A549 (cell line): ENCODE results near the gene ADAMTS12.
A peak's percentile ranks its signal among the peaks of the same experiment; 100 is the strongest.

Experiments used
- CHD2 ChIP-seq: fragments of 150-350 bp; IDR thresholded peaks from 2 replicates; pipeline ENCODE4 v1.6.1; 2014; ENCODE audit warnings: low read length; ENCODE audit not compliant: partially characterized antibody
- CTCF ChIP-seq: fragments of >200 bp; sonication (Bioruptor Twin); formaldehyde crosslinking; IDR thresholded peaks from 3 replicates; pipeline ENCODE4 v1.5.1; 2016
- EP300 ChIP-seq, 2 experiments: fragments of >200 bp; sonication (Bioruptor Twin); formaldehyde crosslinking; IDR thresholded peaks; 2 replicates in 1 of 2; 3 replicates in 1 of 2; pipeline ENCODE4 v1.6.1; 2016 to 2017
- MAFK ChIP-seq: fragments of 450-650 bp; IDR thresholded peaks from 2 replicates; pipeline ENCODE4 v1.6.1; 2014; ENCODE audit not compliant: partially characterized antibody
- MAX ChIP-seq: IDR thresholded peaks from 2 replicates; pipeline ENCODE4 v1.6.1; 2012
- PHF8 ChIP-seq: fragments of 200-600 bp; sonication (generic); IDR thresholded peaks from 2 replicates; pipeline ENCODE4 v1.6.1; 2016; ENCODE audit warnings: low read depth, mild to moderate bottlenecking, antibody characterized with exemption, moderate library complexity, borderline replicate concordance
- POLR2A ChIP-seq: IDR thresholded peaks from 2 replicates; pipeline ENCODE4 v1.6.1; 2012; ENCODE audit warnings: mild to moderate bottlenecking, low read length
- RAD21 ChIP-seq, 2 experiments: fragments of >200 bp in 1 of 2; sonication (Bioruptor Twin) in 1 of 2; formaldehyde crosslinking in 1 of 2; IDR thresholded peaks in 1 of 2; conservative IDR thresholded peaks in 1 of 2; 2 replicates in 1 of 2; 3 replicates in 1 of 2; pipeline ENCODE4 v1.6.1; 2012 to 2018; ENCODE audit warnings: inconsistent platforms in 1 of 2
- RARB ChIP-seq: fragments of 250-450 bp; sonication (Bioruptor Pico); IDR thresholded peaks from 2 replicates; pipeline ENCODE4 v1.8.0; 2021; ENCODE audit warnings: mild to moderate bottlenecking, moderate library complexity
- SMC3 ChIP-seq: fragments of >200 bp; sonication (Bioruptor Twin); formaldehyde crosslinking; IDR thresholded peaks from 3 replicates; pipeline ENCODE4 v1.6.1; 2018; ENCODE audit warnings: inconsistent platforms
- SREBF2 ChIP-seq: fragments of 450-650 bp; IDR thresholded peaks from 2 replicates; pipeline ENCODE4 v1.6.1; 2014; ENCODE audit warnings: mild to moderate bottlenecking, moderate library complexity
- USF2 ChIP-seq: fragments of 450-650 bp; IDR thresholded peaks from 2 replicates; pipeline ENCODE4 v1.6.1; 2014; ENCODE audit warnings: antibody characterized with exemption
- ZC3H11A ChIP-seq: fragments of 450-650 bp; IDR thresholded peaks from 2 replicates; pipeline ENCODE4 v1.6.1; 2014; ENCODE audit warnings: antibody characterized with exemption, mild to moderate bottlenecking

DNA sequence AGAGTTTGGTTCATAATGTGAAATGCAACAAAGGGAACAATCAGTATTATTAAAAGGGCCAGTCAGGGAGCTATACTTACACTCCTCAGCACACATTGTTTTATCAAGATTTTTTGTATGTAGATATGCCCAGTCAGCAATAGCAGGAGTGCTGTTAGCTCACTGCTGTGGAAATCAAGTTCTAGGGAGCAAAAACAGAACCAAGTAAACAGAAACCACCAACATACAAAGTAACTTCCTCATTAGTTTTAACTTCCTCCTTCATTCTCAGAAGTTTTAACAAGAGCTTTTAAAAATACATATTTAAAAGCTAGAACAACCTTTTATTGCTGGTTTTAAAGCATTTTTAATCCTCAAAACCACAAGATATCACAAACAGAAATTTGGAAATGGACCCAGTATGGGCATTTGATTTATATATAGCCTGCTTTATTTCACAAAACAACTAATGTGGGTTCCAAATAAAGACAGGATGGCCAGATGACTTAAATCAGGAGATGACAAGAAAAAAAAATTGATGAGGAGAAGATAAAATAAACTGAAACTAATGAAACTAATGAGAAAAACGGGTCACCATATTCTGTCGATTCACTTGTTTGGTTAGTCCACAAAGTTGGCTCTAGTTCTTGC is 178.5 kb downstream of the ADAMTS12 start:
- TF ChIP-seq USF2 (no peak), RAD21 (conservative IDR thresholded peaks at IDR 0.05 in 1 of 2, IDR thresholded peaks at IDR 0.05 in 1 of 2) (no peak), EP300 (IDR thresholded peaks at IDR 0.05) (no peak), CTCF (no peak), SREBF2 (no peak), POLR2A (no peak), PHF8 (no peak), MAX (no peak), MAFK (peak; percentile 79), SMC3 (no peak), ZC3H11A (no peak), RARB (CRISPR knock-in tag) (no peak), CHD2 (no peak)
